IMR-90 (cell line): ENCODE data around the gene IFIT1B.
A peak's percentile ranks its signal among the peaks of the same experiment; 100 is the strongest.

Experiments
- BHLHE40 ChIP-seq: fragments of 150-350 bp; IDR thresholded peaks from 2 replicates; pipeline ENCODE4 v1.6.1; 2016; ENCODE audit warnings: mild to moderate bottlenecking, low read depth, low read length
- CTCF ChIP-seq: conservative IDR thresholded peaks from 2 replicates; pipeline ENCODE4 v1.5.1; 2012; ENCODE audit warnings: mild to moderate bottlenecking, low read depth, low read length, improper control_type of control experiment
- RFX5 ChIP-seq: IDR thresholded peaks from 2 replicates; pipeline ENCODE4 v1.8.0; 2012; ENCODE audit warnings: low read depth, mild to moderate bottlenecking, low read length, moderate library complexity
- SMC3 ChIP-seq: fragments of 150-350 bp; IDR thresholded peaks from 2 replicates; pipeline ENCODE4 v1.6.1; 2016; ENCODE audit warnings: low read depth, mild to moderate bottlenecking, antibody characterized with exemption, low read length, moderate library complexity
- USF2 ChIP-seq: fragments of 150-350 bp; IDR thresholded peaks from 2 replicates; pipeline ENCODE4 v1.6.1; 2017; ENCODE audit warnings: mild to moderate bottlenecking, antibody characterized with exemption, low read length, low read depth

GRCh38 chr10:89414879-89415821, 37.3 kb downstream of the IFIT1B start:
- no peak for TF ChIP-seq CTCF
- no peak for TF ChIP-seq USF2
- TF ChIP-seq BHLHE40 = peak; percentile 81
- no peak for TF ChIP-seq SMC3
- no peak for TF ChIP-seq RFX5
